Activated CD4-positive, alpha-beta T cell treated with anti-CD3 and anti-CD28 coated beads, Interleukin-2, amount 10 ng/mL, durations not matched to agents 7 days and 5 days (primary cell): Measurements from ENCODE around the gene GRAMD4. TPM values are rescaled to one million over a fixed set of nuclear protein-coding genes. Genes with fewer than 3 reads are reported as not detected.

ENCODE experiments used
- CTCF ChIA-PET: fragments of 350-600 bp; sonication (Branson Sonifier 250); formaldehyde crosslinking; loops from one replicate; lab custom pipeline; 2021; ENCODE audit warnings: antibody characterized with exemption; lab: Charles Lee
- POLR2A ChIA-PET: fragments of 350-600 bp; sonication (Branson Sonifier 250); formaldehyde crosslinking; loops from one replicate; lab custom pipeline; 2021; ENCODE audit warnings: antibody characterized with exemption; lab: Charles Lee
- DNase-seq: peaks from one replicate; pipeline ENCODE4 v3.0.0-alpha.2; 2020
- H3K27ac Mint-ChIP-seq: one replicate; pipeline ENCODE4 v1.8.0; 2021; ENCODE audit warnings: mild to moderate bottlenecking, moderate library complexity, mixed read lengths
- H3K27me3 Mint-ChIP-seq: one replicate; pipeline ENCODE4 v1.8.0; 2021; ENCODE audit warnings: mixed read lengths
- H3K36me3 Mint-ChIP-seq: one replicate; pipeline ENCODE4 v1.8.0; 2021; ENCODE audit warnings: low read depth, mixed read lengths
- H3K4me1 Mint-ChIP-seq: one replicate; pipeline ENCODE4 v1.8.0; 2021; ENCODE audit warnings: mixed read lengths
- H3K4me3 Mint-ChIP-seq: one replicate; pipeline ENCODE4 v1.8.0; 2021; ENCODE audit warnings: mild to moderate bottlenecking, moderate library complexity, mixed read lengths
- H3K9me3 Mint-ChIP-seq: one replicate; pipeline ENCODE4 v1.8.0; 2021; ENCODE audit warnings: mixed read lengths
- total RNA-seq, 2 experiments: library from RNA; stranded (reverse); gene quantifications; one replicate each; pipeline ENCODE4 v1.2.3, GENCODE V29; 2021

Gene GRAMD4
- total RNA-seq, 2 experiments from 2014 or later, result 40.8 to 43.2 TPM

- peaks cover 66% of the 10 kb centered on the region for H3K36me3 Mint-ChIP-seq
- ChIA-PET POLR2A (no interaction called here), CTCF (no interaction called here)
- H3K9me3 Mint-ChIP-seq, result no peaks in the 10 kb centered on the region
- H3K4me1 Mint-ChIP-seq, result peaks cover 4% of the 10 kb centered on the region
- H3K27ac Mint-ChIP-seq, result no peak overlapping the region
- H3K4me3 Mint-ChIP-seq, result no peak overlapping the region
- H3K27me3 Mint-ChIP-seq, result no peaks in the 10 kb centered on the region
- no peak for DNase-seq
These were observed 92.1 kb downstream of the GRAMD4 start for GRCh38 chr22:46712288-46712687.

DNA sequence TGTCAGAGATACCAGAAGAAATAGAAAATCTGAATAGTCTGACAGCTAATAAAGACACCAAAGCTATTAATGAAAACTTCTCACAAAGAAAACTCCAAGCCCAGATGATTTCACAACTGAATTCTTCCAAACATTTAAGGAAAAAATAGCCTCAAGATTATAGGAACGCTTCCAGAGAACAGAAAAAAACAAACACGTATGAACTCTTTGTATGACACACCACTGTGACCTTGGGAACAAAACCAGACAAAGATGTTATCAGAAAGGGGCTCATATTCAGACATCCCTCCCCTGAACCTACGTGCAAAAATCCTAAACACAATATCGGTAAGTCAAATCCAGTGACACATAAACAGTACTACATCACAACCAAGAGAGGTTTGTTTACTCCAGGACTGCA, 94.4 kb downstream of the GRAMD4 start:
- Mint-ChIP-seq H3K27me3 (no peaks in the 10 kb centered on the region), H3K9me3 (no peaks in the 10 kb centered on the region), H3K36me3 (peaks cover 69% of the 10 kb centered on the region), H3K27ac (no peak overlapping the region), H3K4me3 (no peak overlapping the region), H3K4me1 (peaks cover 4% of the 10 kb centered on the region)
- ChIA-PET POLR2A (no interaction called here), CTCF (interaction anchor here (0.7 kb wide), 1 partner anchor 9 kb away, joined by 3 read pairs; no protein-coding TSS in a partner anchor)
- DNase-seq, result no peak

DNA sequence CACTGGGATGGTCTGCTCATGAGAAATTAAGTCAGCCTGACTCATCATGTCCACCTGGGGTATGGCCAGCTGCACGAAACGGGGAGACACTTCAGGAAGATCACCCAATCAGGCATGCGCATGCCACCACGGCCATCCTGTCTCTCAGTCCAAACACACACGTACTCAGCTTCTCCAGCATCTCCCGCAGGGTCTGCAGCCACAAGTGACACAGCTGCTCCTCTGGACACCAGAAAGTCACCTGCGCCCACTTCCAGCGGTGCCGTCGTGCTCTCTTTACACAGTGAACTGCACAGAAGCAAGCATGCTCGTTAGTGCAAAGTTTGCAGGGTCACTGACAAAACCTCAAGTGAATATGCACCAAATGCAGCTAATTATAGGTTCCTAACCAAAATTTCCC, 99.7 kb downstream of the GRAMD4 start:
- no peak overlapping the region for H3K4me3 Mint-ChIP-seq
- POLR2A ChIA-PET, result no interaction called here

GRCh38 chr22:46721501-46722085, 101.4 kb downstream of the GRAMD4 start:
- no peak overlapping the region for H3K4me3 Mint-ChIP-seq
- CTCF ChIA-PET, result interaction anchor here (0.5 to 2.0 kb wide), 3 partner anchors 14 to 22 kb away, joined by 3 to 4 read pairs (median 3); no protein-coding TSS in a partner anchor
- no peaks in the 10 kb centered on the region for H3K27me3 Mint-ChIP-seq
- H3K4me1 Mint-ChIP-seq, result peaks cover 4% of the 10 kb centered on the region
- peaks cover 43% of the 10 kb centered on the region for H3K36me3 Mint-ChIP-seq
- H3K27ac Mint-ChIP-seq, result no peak overlapping the region
- H3K9me3 Mint-ChIP-seq, result no peaks in the 10 kb centered on the region
- POLR2A ChIA-PET, result no interaction called here
- no peak for DNase-seq

More for the DNA sequence above, 99.7 kb downstream of the GRAMD4 start:
- H3K9me3 Mint-ChIP-seq, result no peaks in the 10 kb centered on the region
- no peak overlapping the region for H3K27ac Mint-ChIP-seq
- no peaks in the 10 kb centered on the region for H3K27me3 Mint-ChIP-seq
- CTCF ChIA-PET, result interaction anchor here (1.2 to 2.0 kb wide), 2 partner anchors 22 to 156 kb away, joined by 4 to 5 read pairs; no protein-coding TSS in a partner anchor
- H3K4me1 Mint-ChIP-seq, result peaks cover 4% of the 10 kb centered on the region
- H3K36me3 Mint-ChIP-seq, result peaks cover 51% of the 10 kb centered on the region
- no peak for DNase-seq

GRCh38 chr22:46723882-46724281, 103.7 kb downstream of the GRAMD4 start:
- POLR2A ChIA-PET, result no interaction called here
- H3K4me1 Mint-ChIP-seq, result peaks cover 4% of the 10 kb centered on the region
- no peaks in the 10 kb centered on the region for H3K27me3 Mint-ChIP-seq
- DNase-seq, result no peak
- no peak overlapping the region for H3K27ac Mint-ChIP-seq
- H3K4me3 Mint-ChIP-seq, result no peak overlapping the region
- no peaks in the 10 kb centered on the region for H3K9me3 Mint-ChIP-seq
- H3K36me3 Mint-ChIP-seq, result peaks cover 28% of the 10 kb centered on the region
- CTCF ChIA-PET, result interaction anchor here (1.2 kb wide), 1 partner anchor 10 kb away, joined by 3 read pairs; no protein-coding TSS in a partner anchor

DNA sequence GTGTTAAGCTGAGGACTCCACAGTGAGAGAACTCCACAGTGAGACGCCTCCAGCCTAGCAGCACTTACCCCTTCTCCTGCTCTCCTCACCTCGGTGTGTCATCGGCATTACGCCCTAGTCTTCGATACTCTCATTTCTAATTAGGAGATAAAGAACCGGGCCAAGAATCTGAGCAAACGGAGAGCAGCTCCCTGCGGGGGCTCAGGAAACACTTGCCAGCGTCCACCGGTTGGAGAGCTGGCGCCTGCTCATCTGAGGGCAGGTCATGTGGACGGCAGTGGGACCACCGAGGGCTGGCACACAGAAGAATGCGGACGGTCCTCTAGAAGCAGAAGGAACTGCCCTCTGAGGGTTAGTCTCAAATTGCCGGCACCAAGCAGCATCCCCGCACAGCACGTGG, 104.9 kb downstream of the GRAMD4 start:
- ChIA-PET POLR2A (no interaction called here), CTCF (interaction anchor here (0.5 kb wide), 1 partner anchor 9 kb away, joined by 4 read pairs; no protein-coding TSS in a partner anchor)
- no peaks in the 10 kb centered on the region for H3K9me3 Mint-ChIP-seq
- H3K36me3 Mint-ChIP-seq, result peaks cover 17% of the 10 kb centered on the region
- no peak for DNase-seq
- no peak overlapping the region for H3K4me3 Mint-ChIP-seq
- no peak overlapping the region for H3K27ac Mint-ChIP-seq
- peaks cover 7% of the 10 kb centered on the region for H3K4me1 Mint-ChIP-seq
- no peaks in the 10 kb centered on the region for H3K27me3 Mint-ChIP-seq

GRCh38 chr22:46726066-46726985, 106.1 kb downstream of the GRAMD4 start:
- H3K4me1 Mint-ChIP-seq, result peaks cover 14% of the 10 kb centered on the region
- no peak overlapping the region for H3K4me3 Mint-ChIP-seq
- no peak for DNase-seq
- ChIA-PET CTCF (interaction anchor here (1.5 kb wide), 1 partner anchor 8 kb away, joined by 4 read pairs; no protein-coding TSS in a partner anchor), POLR2A (no interaction called here)
- peaks cover 20% of the 10 kb centered on the region for H3K36me3 Mint-ChIP-seq
- no peaks in the 10 kb centered on the region for H3K9me3 Mint-ChIP-seq
- no peaks in the 10 kb centered on the region for H3K27me3 Mint-ChIP-seq
- H3K27ac Mint-ChIP-seq, result no peak overlapping the region

DNA sequence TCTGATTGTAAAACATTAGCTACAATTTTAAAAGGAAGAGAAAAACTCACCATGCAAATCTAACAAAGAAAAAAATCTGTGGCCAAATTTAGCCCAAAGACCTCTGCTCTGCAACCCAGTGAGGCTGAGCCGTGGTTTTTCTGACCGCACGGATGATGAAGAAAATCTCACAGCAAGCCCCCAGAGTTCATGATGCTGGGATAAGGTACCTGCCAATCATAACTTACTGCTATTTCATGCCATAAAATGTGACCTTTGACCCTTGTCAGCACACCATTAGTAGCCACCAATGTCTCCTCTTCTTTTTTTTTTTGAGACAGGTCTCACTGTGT, 106.8 kb downstream of the GRAMD4 start:
- no peak for DNase-seq
- peaks cover 21% of the 10 kb centered on the region for H3K36me3 Mint-ChIP-seq
- H3K9me3 Mint-ChIP-seq, result no peaks in the 10 kb centered on the region
- no peaks in the 10 kb centered on the region for H3K27me3 Mint-ChIP-seq
- CTCF ChIA-PET, result interaction anchor here (1.5 kb wide), 1 partner anchor 9 kb away, joined by 4 read pairs; no protein-coding TSS in a partner anchor
- H3K4me3 Mint-ChIP-seq, result no peak overlapping the region
- POLR2A ChIA-PET, result no interaction called here
- H3K27ac Mint-ChIP-seq, result no peak overlapping the region
- peaks cover 20% of the 10 kb centered on the region for H3K4me1 Mint-ChIP-seq

DNA sequence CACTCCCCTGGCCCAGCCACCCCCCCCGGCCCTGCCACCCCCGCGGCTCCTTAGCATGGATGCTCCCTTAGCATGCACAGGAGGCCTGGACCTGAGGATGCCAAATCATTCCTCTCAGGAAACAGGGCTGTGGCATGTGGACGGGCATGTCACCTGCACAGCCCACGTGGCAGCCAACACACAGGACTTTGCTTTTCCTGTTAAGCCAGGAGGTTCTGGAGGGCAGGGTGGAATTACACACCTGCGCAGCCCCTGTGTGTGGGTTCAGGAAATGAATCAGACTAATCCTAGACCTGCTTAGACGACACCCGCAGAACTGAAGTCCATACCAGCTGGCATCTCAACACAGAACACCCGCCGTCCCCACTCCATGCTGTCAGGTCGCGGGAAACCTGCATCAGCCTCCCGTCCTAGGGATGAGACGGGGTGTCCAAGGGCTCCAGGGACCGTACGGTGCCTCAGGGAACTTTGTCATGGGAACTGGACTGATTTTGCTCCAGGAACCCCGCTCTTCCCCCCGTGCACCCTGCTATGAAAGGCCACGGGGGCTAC, 107.7 kb downstream of the GRAMD4 start:
- CTCF ChIA-PET, result no interaction called here
- peaks cover 22% of the 10 kb centered on the region for H3K36me3 Mint-ChIP-seq
- no peak overlapping the region for H3K4me3 Mint-ChIP-seq
- no peaks in the 10 kb centered on the region for H3K27me3 Mint-ChIP-seq
- POLR2A ChIA-PET, result no interaction called here
- no peaks in the 10 kb centered on the region for H3K9me3 Mint-ChIP-seq
- no peak for DNase-seq
- H3K4me1 Mint-ChIP-seq, result peaks cover 21% of the 10 kb centered on the region
- H3K27ac Mint-ChIP-seq, result no peak overlapping the region

DNA sequence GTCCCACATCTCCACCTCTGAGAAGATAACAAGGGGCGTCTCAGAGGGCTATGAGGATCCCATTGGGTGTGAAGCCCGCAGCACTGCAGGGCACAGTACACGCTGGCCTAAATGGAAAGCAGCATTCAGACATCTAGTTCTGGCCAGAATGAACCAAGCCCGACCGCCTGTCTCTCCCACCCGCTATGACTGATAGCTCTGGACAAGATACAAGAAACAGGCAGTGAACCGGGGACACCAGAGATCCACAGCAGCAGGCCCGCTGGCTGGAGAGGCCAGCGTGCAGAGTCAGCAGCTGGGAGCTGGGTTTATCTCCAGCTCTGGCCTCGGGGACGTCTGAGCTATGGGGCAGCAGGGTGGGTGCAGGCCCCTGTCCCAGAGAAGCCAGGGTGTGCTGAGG, 108.3 kb downstream of the GRAMD4 start:
- no peak for DNase-seq
- Mint-ChIP-seq H3K4me3 (no peak overlapping the region), H3K27ac (no peak overlapping the region), H3K36me3 (peaks cover 22% of the 10 kb centered on the region), H3K9me3 (no peaks in the 10 kb centered on the region), H3K27me3 (no peaks in the 10 kb centered on the region), H3K4me1 (peaks cover 21% of the 10 kb centered on the region)
- CTCF ChIA-PET, result no interaction called here
- POLR2A ChIA-PET, result no interaction called here
